ENCODE results near the gene RALGPS1.

Gene RALGPS1

GRCh38 chr9:127078988-127079387, 164.4 kb downstream of the RALGPS1 start:
- no peak for TF ChIP-seq GATA3 (IDR thresholded peaks at IDR 0.05; ENCODE audit: low read depth, low read length)
- no peak for TF ChIP-seq GATA2 (IDR thresholded peaks at IDR 0.05; ENCODE audit: low read depth, low read length)

GRCh38 chr9:127079446-127080140, 165.0 kb downstream of the RALGPS1 start:
- no peak for TF ChIP-seq GATA2 (IDR thresholded peaks at IDR 0.05; ENCODE audit: low read depth, low read length)

GRCh38 chr9:127081250-127082185, 166.9 kb downstream of the RALGPS1 start:
- TF ChIP-seq GATA2 (IDR thresholded peaks at IDR 0.05; ENCODE audit: low read depth, low read length), result no peak
- TF ChIP-seq GATA3 (IDR thresholded peaks at IDR 0.05; ENCODE audit: low read depth, low read length), result no peak

GRCh38 chr9:127083138-127083980, 168.8 kb downstream of the RALGPS1 start:
- TF ChIP-seq GATA3 (IDR thresholded peaks at IDR 0.05; ENCODE audit: low read depth, low read length), result no peak
- no peak for TF ChIP-seq GATA2 (IDR thresholded peaks at IDR 0.05; ENCODE audit: low read depth, low read length)

- TF ChIP-seq GATA3 (IDR thresholded peaks at IDR 0.05; ENCODE audit: low read depth, low read length), result no peak
- no peak for TF ChIP-seq GATA2 (IDR thresholded peaks at IDR 0.05; ENCODE audit: low read depth, low read length)
These were observed 169.8 kb downstream of the RALGPS1 start for GRCh38 chr9:127084076-127085039.

- TF ChIP-seq GATA3 (IDR thresholded peaks at IDR 0.05; ENCODE audit: low read depth, low read length), result no peak
- TF ChIP-seq GATA2 (IDR thresholded peaks at IDR 0.05; ENCODE audit: low read depth, low read length), result no peak
These were observed 170.6 kb downstream of the RALGPS1 start for GRCh38 chr9:127085186-127085585.

GRCh38 chr9:127086771-127087170, 172.2 kb downstream of the RALGPS1 start:
- TF ChIP-seq GATA3 (IDR thresholded peaks at IDR 0.05; ENCODE audit: low read depth, low read length) (no peak), GATA2 (IDR thresholded peaks at IDR 0.05; ENCODE audit: low read depth, low read length) (no peak)

- no peak for TF ChIP-seq GATA3 (IDR thresholded peaks at IDR 0.05; ENCODE audit: low read depth, low read length)
- no peak for TF ChIP-seq GATA2 (IDR thresholded peaks at IDR 0.05; ENCODE audit: low read depth, low read length)
These were observed 172.8 kb downstream of the RALGPS1 start for GRCh38 chr9:127087411-127087810.

- no peak for TF ChIP-seq GATA3 (IDR thresholded peaks at IDR 0.05; ENCODE audit: low read depth, low read length)
- TF ChIP-seq GATA2 (IDR thresholded peaks at IDR 0.05; ENCODE audit: low read depth, low read length), result no peak
These were observed 173.3 kb downstream of the RALGPS1 start for GRCh38 chr9:127087836-127088235.

- TF ChIP-seq GATA3 (IDR thresholded peaks at IDR 0.05; ENCODE audit: low read depth, low read length), result no peak
- TF ChIP-seq GATA2 (IDR thresholded peaks at IDR 0.05; ENCODE audit: low read depth, low read length), result no peak
These were observed 174.4 kb downstream of the RALGPS1 start for GRCh38 chr9:127088724-127089615.

GRCh38 chr9:127089631-127090081, 175.1 kb downstream of the RALGPS1 start:
- no peak for TF ChIP-seq GATA3 (IDR thresholded peaks at IDR 0.05; ENCODE audit: low read depth, low read length)
- no peak for TF ChIP-seq GATA2 (IDR thresholded peaks at IDR 0.05; ENCODE audit: low read depth, low read length)

Measured in SH-SY5Y (cell line).